HG02759 (cell line): ENCODE measurements around the gene POU2F3.

Experiments used
- ATAC-seq: cut with Tn5 transposase; IDR thresholded peaks from one replicate; pipeline ENCODE4 v1.9.1; 2021; ENCODE audit warnings: mild to moderate bottlenecking, moderate library complexity; ENCODE audit not compliant: unreplicated experiment

Gene POU2F3

GRCh38 chr11:120210626-120211521 is 29.1 kb upstream of the POU2F3 start, which contains the start of gene OAF:
OAF (plus strand) TSS chr11:120211032; CDS start chr11:120211280, 248 bp downstream.
- ATAC-seq, result peak; percentile 82

GRCh38 chr11:120211522-120212258 is 28.2 kb upstream of the POU2F3 start:
- no peak for ATAC-seq

DNA sequence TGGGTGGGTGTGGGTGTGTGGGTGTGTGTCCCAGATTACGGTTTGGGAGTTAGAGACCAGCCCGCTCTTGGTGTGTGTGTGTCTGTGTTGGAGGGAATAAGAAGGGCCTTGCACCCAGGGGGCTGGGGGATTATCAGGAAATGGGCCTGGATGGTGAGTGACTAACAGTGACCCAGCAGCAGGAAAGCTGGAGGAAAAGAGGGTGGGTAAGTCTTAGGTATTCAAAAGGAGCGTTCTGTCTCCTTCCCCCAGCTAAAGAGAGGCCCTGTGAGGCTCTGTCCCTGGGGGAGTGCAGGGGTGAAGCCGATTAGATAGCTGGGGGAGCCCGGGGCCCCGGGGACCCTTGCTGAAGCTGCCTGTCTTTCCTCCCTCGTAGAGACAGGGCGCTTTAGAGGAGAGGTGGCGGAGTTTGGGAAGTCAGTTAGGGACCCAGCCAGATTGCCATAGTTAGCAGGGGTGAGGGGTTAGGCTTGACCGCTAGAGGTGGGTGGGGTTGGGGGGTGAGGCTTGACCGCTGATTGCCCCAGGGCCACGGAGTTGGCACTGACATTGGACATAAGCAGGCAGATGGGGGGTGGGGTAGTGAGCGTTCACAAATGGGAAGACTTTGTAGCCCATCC is 27.6 kb upstream of the POU2F3 start:
- no peak for ATAC-seq

DNA sequence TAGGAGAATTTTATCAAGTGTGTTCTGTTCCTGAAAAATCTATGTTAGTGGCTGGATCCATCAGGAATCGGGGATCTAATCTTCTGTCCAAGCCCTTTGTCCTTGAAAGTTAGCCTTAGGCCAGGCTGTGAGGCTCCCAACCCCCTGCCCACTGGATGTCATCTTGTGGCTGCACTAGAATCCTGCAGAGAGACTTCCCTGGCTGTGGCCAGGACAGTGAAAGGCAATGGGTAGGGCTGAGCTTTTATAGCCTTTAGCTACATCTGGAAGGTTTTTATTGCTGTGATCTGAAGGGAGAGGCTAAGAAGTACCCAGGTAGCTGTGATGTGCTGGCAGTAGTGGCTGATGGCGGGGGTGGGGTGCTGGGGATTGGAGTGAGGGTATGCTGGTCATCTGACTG is 27.0 kb upstream of the POU2F3 start:
- ATAC-seq, result no peak

DNA sequence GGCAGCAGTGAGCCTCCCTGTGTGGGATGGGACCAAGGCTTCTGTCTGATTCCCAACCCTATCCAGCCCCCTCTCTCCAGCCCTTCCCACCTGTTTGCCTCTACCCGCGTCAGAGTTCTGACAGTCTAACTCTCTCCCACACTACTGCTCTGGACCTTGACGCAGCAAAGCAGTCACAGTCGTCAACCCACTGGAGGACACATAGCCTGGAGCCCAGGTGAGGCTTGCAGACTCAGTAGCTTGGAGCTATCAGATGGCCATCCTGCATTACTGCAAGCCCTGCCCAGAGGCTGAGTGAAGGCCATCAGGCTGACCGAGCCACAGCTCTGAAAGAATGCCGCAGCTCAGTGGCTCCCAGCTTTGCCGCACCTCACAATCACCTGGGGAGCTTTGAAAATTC is 25.4 kb upstream of the POU2F3 start:
- ATAC-seq, result no peak

- ATAC-seq, result no peak
Measured at GRCh38 chr11:120215634-120216033, 24.3 kb upstream of the POU2F3 start.

DNA sequence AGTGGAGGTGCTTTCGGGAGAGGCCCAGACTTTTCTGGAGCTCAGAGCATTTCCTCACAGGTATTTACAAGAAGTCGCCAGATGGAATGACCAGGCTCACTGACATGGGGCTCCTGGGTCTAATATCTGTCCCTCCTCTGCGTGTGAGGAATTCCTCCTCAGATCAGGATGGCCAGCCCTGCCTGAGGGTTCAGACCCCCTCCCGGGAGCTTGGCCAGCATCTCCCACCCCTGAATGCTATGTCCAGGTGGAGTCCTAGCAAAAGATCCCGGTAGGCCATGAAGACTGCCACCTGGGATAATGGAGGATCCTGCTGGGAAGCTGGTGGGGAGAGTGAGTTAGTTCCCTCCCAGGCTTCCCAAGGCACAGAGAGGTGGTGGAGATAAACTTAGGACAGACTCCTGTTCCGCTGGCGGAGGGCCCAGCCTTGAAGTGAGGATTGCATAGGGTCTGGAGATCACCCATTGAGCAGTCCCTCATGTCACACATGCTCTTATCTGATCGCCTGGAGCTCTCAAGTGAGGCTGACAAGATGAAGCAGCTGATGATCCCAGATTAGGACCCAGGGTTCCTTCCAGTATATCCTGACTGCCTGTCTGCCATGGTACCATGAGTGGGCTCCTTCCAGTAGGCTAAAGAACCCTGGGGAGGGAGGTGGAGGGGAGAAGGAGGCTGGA is 23.4 kb upstream of the POU2F3 start:
- no peak for ATAC-seq

DNA sequence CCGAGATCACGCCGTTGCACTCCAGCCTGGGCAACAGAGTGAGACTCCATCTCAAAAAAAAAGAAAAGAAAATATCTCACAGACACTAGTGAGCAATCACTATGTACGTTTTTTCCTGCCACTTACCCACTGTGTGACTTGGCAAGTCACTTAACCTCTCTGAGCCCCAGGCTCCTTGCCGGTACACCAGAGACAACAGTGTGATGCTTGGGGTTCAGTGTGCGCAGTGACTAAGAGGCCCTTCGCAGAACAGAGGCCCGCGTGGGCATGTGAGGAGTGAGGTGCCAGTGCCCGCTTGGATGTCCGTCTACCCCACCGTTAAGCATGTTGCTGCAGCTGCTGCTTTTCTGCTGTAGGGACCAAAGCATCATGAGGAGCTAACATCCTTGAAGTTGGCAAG is 22.4 kb upstream of the POU2F3 start:
- ATAC-seq, result no peak

GRCh38 chr11:120217941-120218694 is 21.8 kb upstream of the POU2F3 start:
- no peak for ATAC-seq

DNA sequence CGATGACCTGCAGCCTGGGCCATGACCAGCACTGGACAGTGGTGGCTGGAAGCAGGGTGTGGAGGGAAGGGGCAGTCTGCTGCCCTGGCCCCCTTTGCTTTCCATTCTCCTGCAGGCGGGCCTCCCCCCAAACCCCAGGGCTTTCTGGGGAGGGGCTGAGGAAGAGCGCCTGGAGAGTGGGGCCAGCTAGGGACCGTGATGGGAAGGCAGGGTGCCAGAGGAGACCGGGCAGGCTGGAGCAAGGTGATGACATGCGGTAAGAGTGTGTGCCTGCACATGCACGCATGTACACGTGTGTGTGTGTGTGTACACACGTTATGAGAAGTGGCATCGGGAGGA is 21.3 kb upstream of the POU2F3 start:
- no peak for ATAC-seq

DNA sequence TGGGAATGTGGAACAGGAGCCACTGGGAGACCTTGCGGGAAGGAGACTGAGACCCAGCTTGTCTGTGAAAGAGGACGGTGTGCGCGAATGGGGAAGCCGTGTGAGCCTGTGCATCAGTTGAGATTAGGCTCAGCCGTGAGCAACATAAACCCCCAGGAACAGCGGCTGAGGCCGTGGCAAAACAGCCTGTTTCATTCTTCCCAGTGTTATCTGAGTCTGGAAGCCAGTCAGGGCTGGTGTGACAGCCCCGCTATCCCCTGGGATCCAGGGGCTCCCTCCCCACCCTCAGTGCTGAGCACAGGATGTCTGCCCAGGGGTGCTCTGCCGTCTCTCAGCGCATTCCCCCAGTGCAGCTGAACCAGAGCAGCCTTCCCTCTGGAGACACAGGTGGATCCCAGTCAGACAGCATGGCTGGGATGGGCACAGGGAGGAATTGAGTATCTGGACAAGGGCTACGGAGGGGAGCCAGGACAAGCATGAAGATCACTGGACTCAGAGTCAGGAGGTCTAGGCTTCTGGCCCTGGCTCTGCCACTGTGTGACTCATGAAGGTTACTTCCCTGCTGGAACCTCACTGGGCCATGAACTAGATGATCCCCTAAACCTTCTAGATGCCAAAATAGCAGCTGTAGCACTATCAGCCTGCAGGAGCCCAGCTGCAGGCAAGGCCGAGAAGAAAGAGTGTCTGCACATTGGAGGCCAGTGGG is 20.6 kb upstream of the POU2F3 start:
- ATAC-seq, result no peak

- no peak for ATAC-seq
Measured at GRCh38 chr11:120219938-120220746, 19.8 kb upstream of the POU2F3 start.

DNA sequence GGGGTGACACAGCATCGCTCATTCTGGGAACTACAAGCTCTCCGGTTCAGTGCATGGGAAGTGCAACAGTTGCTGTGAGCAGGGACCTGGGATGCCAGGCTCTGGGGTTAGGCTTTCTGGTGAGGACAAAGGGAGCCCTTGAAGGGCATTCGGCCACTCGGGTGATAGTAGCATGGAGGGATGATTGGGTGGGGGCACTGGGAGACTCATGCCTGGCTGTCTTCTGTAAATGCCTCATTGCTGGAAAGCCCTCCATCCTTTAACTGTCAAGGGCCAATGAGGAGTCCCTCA is 19.2 kb upstream of the POU2F3 start:
- ATAC-seq, result no peak

- ATAC-seq, result no peak
Measured at GRCh38 chr11:120221115-120221752, 18.7 kb upstream of the POU2F3 start.

DNA sequence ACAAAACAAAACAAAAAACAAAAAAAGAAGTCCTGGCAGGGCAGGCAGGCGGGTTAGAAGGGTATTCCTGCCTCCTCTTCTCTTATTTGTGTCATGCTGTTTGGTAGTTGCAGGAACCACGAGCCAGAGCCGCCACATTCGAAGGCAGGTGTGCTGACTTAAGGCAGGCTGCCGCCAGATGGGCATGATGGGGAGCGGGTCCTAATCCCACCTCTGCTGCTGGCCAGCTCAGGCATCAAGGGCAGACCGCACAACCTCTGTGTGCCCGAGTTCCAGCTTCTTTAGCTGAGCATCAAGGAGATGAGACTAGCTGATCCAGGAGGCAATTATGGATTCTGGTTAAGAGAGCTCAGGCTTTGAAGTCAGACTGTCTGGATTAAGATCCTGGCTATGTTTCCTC is 17.0 kb upstream of the POU2F3 start:
- no peak for ATAC-seq

DNA sequence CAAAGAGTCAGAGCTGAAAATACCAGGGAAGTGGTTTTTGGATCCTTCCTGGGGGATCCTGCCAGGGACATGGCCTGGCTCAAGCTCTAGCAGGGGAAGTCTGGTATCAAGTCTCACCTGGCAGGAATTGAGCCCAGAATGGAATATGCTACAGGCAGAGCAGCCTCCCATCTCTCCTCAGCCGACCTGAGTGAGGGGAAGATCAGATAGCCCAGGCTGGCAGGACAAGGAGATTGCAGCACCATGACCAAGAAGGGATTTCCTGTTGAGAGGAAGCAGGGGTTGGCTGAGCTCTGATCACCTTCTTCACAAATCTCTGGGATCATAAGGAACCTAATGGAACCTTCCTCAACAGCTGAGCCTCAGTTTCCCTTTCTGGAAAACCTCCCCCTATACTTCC is 16.1 kb upstream of the POU2F3 start:
- no peak for ATAC-seq

- ATAC-seq, result no peak
Measured at GRCh38 chr11:120224361-120224760, 15.6 kb upstream of the POU2F3 start.

- no peak for ATAC-seq
Measured at GRCh38 chr11:120224972-120225909, 14.7 kb upstream of the POU2F3 start.
